Effector memory CD8-positive, alpha-beta T cell (primary cell): Measurements from ENCODE around the gene EPG5.

Source experiments
- ATAC-seq: fragments of 150-1000 bp; cut with Tn5 transposase; replicated peaks from 2 replicates; pipeline ENCODE4 v1.10.0; 2021; ENCODE audit warnings: mild to moderate bottlenecking, moderate library complexity
- DNase-seq, 3 experiments: peaks; one replicate each; pipeline ENCODE4 v3.0.0; 2021
- H3K27ac Mint-ChIP-seq, 2 donors: one replicate each; pipeline ENCODE4 v1.8.0; 2022; ENCODE audit warnings: mild to moderate bottlenecking in 2 of 2, mixed read lengths in 2 of 2, moderate library complexity in 2 of 2
- H3K27me3 Mint-ChIP-seq, 2 donors: one replicate each; pipeline ENCODE4 v1.8.0; 2022; ENCODE audit warnings: mixed read lengths in 2 of 2
- H3K36me3 Mint-ChIP-seq: one replicate; pipeline ENCODE4 v1.8.0; 2022; ENCODE audit warnings: mild to moderate bottlenecking, moderate library complexity, mixed read lengths; ENCODE audit not compliant: insufficient read depth
- H3K4me1 Mint-ChIP-seq, 2 donors: one replicate each; pipeline ENCODE4 v1.8.0; 2022; ENCODE audit warnings: low read depth in 2 of 2, mixed read lengths in 2 of 2
- H3K4me3 Mint-ChIP-seq, 2 donors: one replicate each; pipeline ENCODE4 v1.8.0; 2022; ENCODE audit warnings: mild to moderate bottlenecking in 2 of 2, mixed read lengths in 2 of 2, moderate library complexity in 2 of 2
- H3K9me3 Mint-ChIP-seq, 2 donors: one replicate each; pipeline ENCODE4 v1.8.0; 2022; ENCODE audit warnings: mixed read lengths in 2 of 2

Gene EPG5

DNA sequence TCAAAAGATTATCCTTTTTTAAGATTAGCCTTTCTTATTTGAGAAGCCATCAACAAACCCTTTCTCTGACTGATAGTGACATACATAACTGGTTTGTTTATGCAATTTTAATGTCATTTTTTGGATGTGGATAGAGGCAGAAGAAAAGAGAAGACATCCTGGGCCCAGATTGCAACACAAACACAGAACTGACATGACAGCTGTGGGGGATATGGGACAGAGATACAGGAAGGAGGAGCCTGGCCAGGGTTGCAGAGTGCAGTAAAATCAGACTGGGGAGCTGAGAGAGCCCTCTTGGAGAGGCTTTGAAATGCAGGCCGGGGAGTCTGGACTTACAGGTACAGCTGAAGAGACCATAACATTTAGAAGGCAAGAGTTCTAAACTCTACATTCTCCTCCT, 76.5 kb downstream of the EPG5 start:
- Mint-ChIP-seq H3K9me3 (no peaks in the 10 kb centered on the region), H3K4me3 (peak overlapping the region in 1 of 2 donors; percentile 11), H3K27ac (peak overlapping the region; percentile 80 to 85), H3K27me3 (no peaks in the 10 kb centered on the region), H3K36me3 (peaks cover 43% of the 10 kb centered on the region), H3K4me1 (peaks cover 9 to 11% of the 10 kb centered on the region in 2 donors)
- DNase-seq (no peak), ATAC-seq (no peak)

DNA sequence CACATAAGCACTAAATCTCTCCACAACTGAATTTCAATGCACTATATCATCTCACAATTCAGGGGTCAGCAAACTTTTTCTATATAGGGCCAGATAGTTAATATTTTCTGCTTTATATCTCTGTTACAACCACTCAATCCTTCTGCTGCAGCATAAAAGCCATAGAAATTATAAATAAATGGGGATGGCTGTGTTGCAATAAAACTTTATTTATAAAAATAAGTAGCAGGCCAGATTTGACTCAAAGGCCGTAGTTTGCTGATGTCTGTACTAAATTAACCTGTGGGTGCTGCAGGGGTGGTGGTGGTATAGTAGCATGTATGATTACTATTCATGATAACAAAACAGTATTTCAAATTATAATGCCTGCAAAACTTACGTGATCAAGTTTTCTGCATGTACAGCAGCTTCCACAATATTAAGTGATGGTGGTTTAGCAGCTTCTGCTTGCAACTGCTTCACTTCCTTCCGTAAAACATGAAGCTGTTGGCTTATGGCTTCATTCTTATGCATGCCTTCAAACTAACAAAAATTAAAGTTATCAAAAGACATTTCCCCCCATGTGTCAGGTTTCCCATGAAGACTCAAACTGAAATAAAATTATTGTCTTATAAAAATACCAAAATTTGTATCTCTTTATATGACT, 77.6 kb downstream of the EPG5 start:
- Mint-ChIP-seq H3K27me3 (no peaks in the 10 kb centered on the region), H3K9me3 (no peaks in the 10 kb centered on the region), H3K4me1 (peaks cover 7 to 11% of the 10 kb centered on the region in 2 donors), H3K27ac (peak overlapping the region; percentile 80 to 85), H3K36me3 (peaks cover 52% of the 10 kb centered on the region), H3K4me3 (peak overlapping the region; percentile 8 to 31)
- DNase-seq (no peak), ATAC-seq (peak; percentile 54)

DNA sequence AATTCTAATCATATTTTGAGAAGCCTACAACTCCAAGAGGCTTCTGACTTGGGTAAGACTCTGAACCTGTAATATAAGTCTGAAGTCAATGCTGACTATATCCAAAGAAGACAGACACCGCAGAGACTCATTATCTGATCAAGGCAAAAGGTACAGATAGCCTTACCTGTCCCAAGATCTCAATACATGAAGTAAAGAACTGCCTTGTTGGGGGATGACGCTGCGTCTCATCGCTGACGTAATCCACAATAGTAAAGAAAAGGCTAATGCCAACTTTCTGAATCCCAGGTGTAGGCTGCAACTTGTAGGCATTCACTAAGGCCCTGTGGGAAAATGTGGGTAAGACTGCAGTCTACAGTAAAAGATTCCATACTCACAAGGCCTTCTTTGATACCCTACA, 79.5 kb downstream of the EPG5 start:
- Mint-ChIP-seq H3K4me3 (no peak overlapping the region), H3K9me3 (no peaks in the 10 kb centered on the region), H3K36me3 (peaks cover 67% of the 10 kb centered on the region), H3K4me1 (peaks cover 7 to 11% of the 10 kb centered on the region in 2 donors), H3K27me3 (no peaks in the 10 kb centered on the region), H3K27ac (peak overlapping the region in 1 of 2 donors; percentile 23)
- ATAC-seq (no peak), DNase-seq (no peak)

DNA sequence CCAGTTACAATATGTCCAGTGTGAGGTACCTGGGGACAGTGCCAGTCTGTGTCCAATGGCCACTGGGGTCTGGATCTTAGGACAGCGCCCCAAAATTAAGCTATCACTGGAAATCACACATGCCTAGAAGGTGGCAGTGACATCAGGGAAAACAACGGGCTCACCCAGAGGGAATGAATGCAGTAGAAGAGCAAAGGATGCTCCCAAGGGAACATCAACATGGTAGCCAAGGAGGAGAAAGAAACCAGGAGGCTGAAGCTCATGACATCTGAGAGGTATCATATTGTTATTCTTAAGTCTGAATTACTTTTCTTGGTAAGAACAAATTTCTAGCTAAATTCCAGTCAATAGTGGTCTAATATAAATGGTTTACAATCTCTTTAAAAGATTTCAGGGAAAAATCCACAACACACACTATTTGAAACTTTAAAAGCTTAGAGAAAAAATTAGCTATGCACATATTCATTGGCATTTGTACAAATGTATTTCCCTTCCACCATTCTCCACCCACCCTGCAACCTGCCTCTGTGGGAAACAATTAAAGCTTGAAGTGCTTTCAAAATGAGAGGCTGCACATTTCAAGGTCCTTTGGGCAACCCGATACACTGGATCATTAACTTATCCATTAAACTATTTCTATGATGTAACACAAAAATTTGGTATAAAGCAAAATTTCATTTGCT, 86.1 kb downstream of the EPG5 start:
- no peak for DNase-seq
- no peaks in the 10 kb centered on the region for H3K27me3 Mint-ChIP-seq
- H3K9me3 Mint-ChIP-seq, result no peaks in the 10 kb centered on the region
- peaks cover 6 to 8% of the 10 kb centered on the region in 2 donors for H3K4me1 Mint-ChIP-seq
- H3K4me3 Mint-ChIP-seq, result no peak overlapping the region
- no peak overlapping the region for H3K27ac Mint-ChIP-seq
- H3K36me3 Mint-ChIP-seq, result peaks cover 78% of the 10 kb centered on the region
- no peak for ATAC-seq

DNA sequence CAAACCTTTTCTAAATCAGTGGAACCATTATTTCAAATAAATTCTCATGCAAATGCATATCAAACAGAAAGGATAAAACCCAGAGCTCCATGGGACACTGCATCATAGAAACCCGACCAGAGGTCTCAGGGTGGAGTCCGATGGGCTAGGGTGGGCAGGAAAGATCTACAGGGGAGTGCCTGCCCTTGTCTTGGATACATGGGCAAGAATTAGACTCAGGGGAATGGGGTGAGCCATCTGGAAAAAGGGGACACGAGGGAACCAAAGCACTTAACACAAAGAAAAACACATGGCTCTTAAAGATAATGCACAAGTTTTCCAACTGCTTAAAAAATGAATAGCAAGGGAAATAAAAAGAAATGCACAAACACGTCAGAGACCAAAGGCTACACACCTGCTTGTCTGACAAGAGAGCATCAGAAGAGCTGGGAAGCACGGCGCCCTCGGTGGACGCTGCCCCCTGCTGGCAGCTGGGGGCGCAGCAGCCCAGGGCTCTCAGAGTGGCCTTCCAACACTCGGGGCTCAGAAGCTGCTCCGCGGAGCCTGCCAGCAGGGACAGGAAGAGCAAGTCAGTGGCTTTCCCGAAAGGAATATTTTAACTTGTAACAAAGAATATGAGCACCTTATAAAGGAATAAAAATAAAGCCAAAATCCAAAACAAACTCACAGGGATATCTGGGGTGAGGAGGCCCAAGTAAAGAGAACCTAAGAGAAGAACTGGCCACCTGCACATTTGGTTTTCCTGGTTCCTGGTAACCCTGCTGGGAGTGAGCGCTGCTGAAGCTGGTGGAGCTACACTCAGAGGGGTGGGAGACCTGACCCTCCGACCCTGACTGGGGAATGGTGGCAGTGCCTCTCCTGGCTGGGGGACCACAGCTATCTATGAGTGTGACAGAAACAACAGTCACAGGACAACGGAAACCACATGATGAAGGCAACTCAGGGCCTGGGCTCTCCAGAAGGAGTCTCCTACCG, 87.2 kb downstream of the EPG5 start:
- H3K9me3 Mint-ChIP-seq, result no peaks in the 10 kb centered on the region
- H3K27ac Mint-ChIP-seq, result peak overlapping the region in 1 of 2 donors; percentile 83
- no peaks in the 10 kb centered on the region for H3K27me3 Mint-ChIP-seq
- peaks cover 80% of the 10 kb centered on the region for H3K36me3 Mint-ChIP-seq
- DNase-seq (peak; percentile 60 to 72 (median 68)), ATAC-seq (peak; percentile 91)
- peaks cover 11 to 14% of the 10 kb centered on the region in 2 donors for H3K4me1 Mint-ChIP-seq
- no peak overlapping the region for H3K4me3 Mint-ChIP-seq

DNA sequence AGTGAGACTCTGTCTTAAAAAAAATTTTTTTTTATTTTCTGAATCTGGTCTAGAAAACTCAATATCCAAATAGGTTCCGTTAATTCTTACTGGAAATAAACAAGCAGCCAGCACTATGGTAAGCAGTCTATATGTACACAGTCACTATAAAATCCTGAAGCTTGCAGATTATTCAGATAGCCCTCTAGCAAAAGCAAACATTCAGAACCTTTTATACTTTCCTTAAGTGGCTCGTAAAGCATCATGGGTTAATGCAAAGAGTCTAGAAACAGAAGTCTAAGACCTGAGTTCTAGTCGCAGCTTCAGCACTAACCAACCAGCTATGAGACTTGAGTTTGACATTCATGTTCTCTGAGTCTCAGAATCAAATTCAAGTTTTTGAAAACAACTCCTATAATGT, 89.7 kb downstream of the EPG5 start:
- Mint-ChIP-seq H3K4me3 (no peak overlapping the region), H3K9me3 (no peaks in the 10 kb centered on the region), H3K27me3 (no peaks in the 10 kb centered on the region), H3K36me3 (peaks cover 64% of the 10 kb centered on the region), H3K4me1 (peaks cover 26 to 31% of the 10 kb centered on the region in 2 donors), H3K27ac (no peak overlapping the region)
- ATAC-seq, result no peak
- no peak for DNase-seq

DNA sequence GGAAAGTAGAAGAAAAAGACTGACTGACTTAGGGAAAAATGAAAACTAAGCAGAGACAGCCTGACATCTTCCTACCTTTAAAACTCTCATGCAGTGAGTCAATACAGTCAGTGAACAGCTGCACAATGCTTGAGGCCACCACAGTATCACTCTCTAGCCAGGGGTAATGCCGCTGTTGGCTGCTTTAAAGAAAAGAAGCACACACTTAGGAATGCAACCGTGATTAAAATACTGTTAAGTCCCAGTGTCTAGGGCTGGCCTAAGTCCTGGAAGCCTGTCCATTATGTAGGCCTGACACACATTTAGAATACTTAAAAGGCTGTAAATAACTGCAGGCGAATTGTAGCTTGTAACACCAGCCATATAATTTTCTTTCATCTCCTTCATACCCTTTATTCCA, 91.0 kb downstream of the EPG5 start:
- no peak for DNase-seq
- Mint-ChIP-seq H3K27ac (no peak overlapping the region), H3K4me3 (no peak overlapping the region), H3K27me3 (no peaks in the 10 kb centered on the region), H3K36me3 (peaks cover 57% of the 10 kb centered on the region), H3K4me1 (peaks cover 30 to 37% of the 10 kb centered on the region in 2 donors), H3K9me3 (no peaks in the 10 kb centered on the region)
- ATAC-seq, result no peak

DNA sequence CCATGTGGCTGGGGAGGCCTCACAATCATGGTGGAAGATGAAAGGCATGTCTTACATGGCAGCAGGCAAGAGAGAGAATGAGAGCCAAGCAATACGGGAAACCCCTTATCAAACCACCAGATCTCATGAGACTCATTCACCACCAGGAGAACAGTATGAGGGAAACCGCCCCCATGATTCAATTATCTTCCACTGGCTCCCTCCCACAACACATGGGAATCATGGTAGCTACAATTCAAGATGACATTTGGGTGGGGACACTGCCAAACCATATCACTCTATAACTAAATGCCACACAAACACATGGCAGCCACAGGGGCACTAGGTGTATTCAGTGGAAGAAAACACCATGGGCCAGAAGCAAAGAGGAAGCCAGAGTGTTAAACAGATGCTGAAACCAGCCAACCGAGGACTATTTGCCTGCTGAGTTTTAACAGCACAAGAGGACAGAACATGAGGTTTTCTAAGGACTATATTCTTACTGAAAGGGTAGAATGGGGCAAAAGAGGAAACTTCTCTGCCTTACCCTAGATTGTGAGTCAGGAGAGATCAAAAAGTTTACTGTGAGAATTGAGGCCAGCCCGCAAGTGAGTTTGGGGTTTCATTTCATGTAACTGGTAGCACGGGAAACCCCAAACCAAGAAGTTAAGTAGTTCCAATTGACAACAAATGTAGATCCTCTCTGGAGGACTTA, 92.5 kb downstream of the EPG5 start:
- H3K4me3 Mint-ChIP-seq, result peak overlapping the region; percentile 28 to 45
- peak overlapping the region; percentile 69 to 74 for H3K27ac Mint-ChIP-seq
- H3K36me3 Mint-ChIP-seq, result peaks cover 59% of the 10 kb centered on the region
- peak; percentile 34 to 45 (median 36) for DNase-seq
- peak; percentile 92 for ATAC-seq
- H3K9me3 Mint-ChIP-seq, result no peaks in the 10 kb centered on the region
- peaks cover 25 to 32% of the 10 kb centered on the region in 2 donors for H3K4me1 Mint-ChIP-seq
- no peaks in the 10 kb centered on the region for H3K27me3 Mint-ChIP-seq

DNA sequence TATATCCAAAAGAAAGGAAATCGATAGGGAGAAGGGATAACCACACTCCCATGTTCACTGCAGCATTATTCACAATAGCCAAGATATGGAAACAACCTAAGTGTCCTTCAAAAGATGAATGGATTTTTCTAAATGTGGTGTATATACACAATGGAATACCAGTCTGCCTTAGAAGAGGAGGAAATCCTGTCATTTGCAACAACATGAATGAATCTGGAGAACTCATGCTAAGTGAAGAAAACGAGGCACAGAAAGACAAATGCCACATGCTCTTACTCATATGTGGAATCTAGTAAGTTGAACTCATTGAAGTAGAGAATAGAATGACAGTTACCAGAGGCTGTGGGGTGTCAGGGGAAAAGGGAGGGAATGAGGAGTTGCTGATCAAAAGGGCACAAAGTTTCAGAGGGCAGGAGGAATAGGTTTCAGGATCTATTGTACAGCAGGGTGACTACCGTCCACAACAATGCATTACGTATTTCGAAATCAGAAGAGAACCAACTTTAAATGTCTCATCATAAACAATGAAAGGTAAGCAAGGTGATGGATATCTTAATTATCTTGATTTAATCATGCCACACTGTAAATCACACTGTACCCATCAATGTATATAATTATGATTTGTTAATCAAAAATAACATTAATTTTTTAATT, 95.6 kb downstream of the EPG5 start:
- no peak for DNase-seq
- ATAC-seq, result no peak
- H3K9me3 Mint-ChIP-seq, result no peaks in the 10 kb centered on the region
- H3K27ac Mint-ChIP-seq, result no peak overlapping the region
- peaks cover 24 to 30% of the 10 kb centered on the region in 2 donors for H3K4me1 Mint-ChIP-seq
- H3K4me3 Mint-ChIP-seq, result no peak overlapping the region
- peaks cover 63% of the 10 kb centered on the region for H3K36me3 Mint-ChIP-seq
- no peaks in the 10 kb centered on the region for H3K27me3 Mint-ChIP-seq

DNA sequence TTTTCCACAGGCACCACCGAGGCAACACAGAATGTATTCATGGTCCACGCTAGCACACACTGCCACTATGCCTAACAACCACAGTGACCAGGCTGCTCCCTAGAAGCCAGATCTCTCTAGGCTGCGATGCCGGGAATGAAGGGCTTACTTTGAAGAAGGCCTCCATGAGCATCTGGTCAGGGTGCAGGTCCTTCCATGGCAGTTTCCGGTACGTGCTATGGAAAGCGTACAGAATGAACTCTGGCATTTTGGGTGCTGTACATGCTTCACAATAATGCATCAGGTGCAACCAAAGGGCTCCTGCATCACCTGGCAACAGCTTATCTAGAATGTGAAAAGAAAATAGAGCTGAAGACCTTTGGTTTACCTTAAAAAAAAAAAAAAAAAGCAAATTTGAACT, 96.7 kb downstream of the EPG5 start:
- H3K27ac Mint-ChIP-seq, result no peak overlapping the region
- no peak overlapping the region for H3K4me3 Mint-ChIP-seq
- DNase-seq (no peak), ATAC-seq (no peak)
- H3K4me1 Mint-ChIP-seq, result peaks cover 22 to 28% of the 10 kb centered on the region in 2 donors
- peaks cover 63% of the 10 kb centered on the region for H3K36me3 Mint-ChIP-seq
- no peaks in the 10 kb centered on the region for H3K9me3 Mint-ChIP-seq
- H3K27me3 Mint-ChIP-seq, result no peaks in the 10 kb centered on the region

DNA sequence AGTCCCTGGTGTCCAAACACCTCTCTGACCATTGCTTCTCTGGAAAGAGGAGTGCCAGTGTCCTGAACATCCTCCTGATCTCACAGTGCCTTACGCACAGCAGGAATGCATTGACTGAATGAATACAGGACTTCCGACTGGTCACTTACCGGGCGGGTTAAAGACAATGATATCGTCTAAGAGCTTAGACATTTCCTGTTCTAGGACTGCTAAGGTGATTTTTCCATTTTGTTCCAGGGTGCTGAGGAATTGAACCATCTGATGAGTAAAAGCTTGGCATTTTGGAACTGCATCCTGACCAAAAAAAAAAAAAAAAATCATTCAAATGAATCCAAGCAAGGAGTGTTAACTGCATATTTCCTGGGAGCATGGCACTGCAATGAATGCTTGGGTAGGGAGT, 101.7 kb downstream of the EPG5 start:
- Mint-ChIP-seq H3K27me3 (no peaks in the 10 kb centered on the region), H3K9me3 (no peaks in the 10 kb centered on the region), H3K36me3 (peaks cover 75% of the 10 kb centered on the region), H3K27ac (peak overlapping the region in 1 of 2 donors; percentile 28), H3K4me1 (no peaks in the 10 kb centered on the region), H3K4me3 (no peak overlapping the region)
- ATAC-seq (no peak), DNase-seq (no peak)

DNA sequence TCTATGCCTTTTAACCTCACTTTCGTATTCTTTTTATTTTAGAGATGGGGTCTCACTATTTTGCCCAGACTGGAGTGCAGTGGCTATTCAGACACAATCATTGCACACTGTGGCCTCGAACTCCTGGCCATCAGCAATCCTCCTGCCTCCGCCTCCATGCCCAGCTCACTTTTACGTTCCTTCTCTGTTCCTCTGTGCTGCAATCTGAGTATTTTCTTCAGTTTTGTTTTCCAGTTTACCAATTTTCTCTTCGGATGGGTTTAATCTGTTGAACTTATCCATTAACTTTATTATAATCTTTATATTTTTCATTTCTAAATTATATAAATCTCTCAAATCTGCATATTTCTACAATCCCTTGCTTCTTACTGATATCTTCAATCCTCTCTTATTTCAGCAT, 103.0 kb downstream of the EPG5 start:
- no peak for DNase-seq
- Mint-ChIP-seq H3K9me3 (no peaks in the 10 kb centered on the region), H3K4me3 (no peak overlapping the region), H3K27ac (peak overlapping the region in 1 of 2 donors; percentile 53), H3K36me3 (peaks cover 73% of the 10 kb centered on the region), H3K27me3 (no peaks in the 10 kb centered on the region), H3K4me1 (no peaks in the 10 kb centered on the region)
- ATAC-seq, result no peak
